Urothelium cell line (cell line): ENCODE measurements around the gene TPGS1.

Experiments used
- DNase-seq: peaks from one replicate; pipeline ENCODE4 v3.0.0; 2011; ENCODE audit warnings: low spot score, mixed read lengths
- FAIRE-seq: peaks from 2 replicates; lab custom pipeline; 2011; peaks lifted over from hg19 to GRCh38; lab: Jason Lieb, UNC

Gene TPGS1, protein sequence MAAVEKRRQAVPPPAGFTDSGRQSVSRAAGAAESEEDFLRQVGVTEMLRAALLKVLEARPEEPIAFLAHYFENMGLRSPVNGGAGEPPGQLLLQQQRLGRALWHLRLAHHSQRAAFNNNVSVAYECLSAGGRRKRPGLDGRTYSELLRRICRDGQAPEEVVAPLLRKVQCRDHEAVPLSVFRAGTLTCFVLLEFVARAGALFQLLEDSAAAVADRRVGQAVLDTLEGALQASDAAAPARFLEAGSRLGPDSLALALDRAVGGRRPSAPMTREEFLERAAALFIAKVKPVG

DNA sequence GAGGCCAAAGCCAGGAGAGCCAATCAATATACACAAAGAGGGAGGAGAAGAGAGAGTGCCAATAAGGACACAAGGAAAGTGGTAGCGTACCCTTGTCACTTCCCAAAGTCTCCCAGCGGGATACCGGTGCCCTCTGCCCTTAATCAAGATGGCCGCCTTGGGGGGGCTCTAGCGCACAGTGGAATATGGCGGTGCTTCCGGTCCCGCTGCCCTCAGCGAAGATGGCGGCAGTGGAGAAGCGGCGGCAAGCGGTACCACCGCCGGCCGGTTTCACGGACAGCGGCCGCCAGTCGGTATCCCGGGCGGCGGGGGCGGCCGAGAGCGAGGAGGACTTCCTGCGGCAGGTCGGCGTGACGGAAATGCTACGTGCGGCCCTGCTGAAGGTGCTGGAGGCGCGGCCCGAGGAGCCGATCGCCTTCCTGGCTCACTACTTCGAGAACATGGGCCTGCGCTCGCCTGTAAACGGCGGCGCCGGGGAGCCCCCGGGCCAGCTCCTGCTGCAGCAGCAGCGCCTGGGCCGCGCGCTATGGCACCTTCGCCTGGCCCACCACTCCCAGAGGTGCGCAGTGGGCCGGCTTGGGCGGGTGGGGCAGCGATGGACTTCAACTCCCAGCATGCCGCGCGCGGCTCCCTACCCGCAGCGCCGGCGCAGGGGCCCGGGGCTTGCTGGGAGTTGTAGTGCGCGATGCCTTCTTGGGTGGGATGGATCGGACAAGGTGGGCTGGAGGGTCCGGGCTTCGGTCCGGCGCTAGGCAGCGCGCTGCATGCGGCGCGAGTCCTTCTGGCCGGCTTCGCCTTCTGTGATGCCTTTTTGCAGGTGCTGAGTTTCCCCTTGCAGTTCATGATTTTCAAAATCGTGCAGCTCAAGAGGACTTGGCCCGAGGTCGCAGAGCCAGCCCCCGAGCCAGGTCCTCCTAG is at the start of gene TPGS1:
Gene TPGS1, plus strand, starts transcription at position 212 of the 918 bp plus-strand sequence. Its CDS starts 10 bp downstream, at position 222.
- FAIRE-seq, result no peak
- peak; percentile 76 for DNase-seq

DNA sequence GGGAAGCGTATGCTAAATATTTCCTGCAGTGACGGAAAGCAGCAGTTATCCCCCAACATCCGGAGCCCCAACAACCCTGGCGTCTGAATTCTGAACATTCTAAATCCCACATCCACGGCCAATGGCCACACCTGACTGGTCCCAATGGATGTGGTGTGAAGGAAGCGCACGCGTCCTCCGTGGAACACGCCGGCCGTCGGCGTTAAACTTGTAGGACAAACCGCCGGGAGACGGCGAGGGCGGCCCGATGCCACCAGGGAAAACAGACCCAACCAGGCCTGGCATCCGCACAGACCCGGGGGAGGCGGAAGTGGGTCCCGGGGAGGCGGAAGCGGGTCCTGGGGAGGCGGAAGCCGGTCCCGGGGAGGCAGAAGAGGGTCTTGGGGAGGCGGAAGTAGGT is 49.7 kb upstream of the TPGS1 start:
- DNase-seq (no peak), FAIRE-seq (no peak)

GRCh38 chr19:458091-459042 is 48.9 kb upstream of the TPGS1 start:
- FAIRE-seq (no peak), DNase-seq (no peak)

DNA sequence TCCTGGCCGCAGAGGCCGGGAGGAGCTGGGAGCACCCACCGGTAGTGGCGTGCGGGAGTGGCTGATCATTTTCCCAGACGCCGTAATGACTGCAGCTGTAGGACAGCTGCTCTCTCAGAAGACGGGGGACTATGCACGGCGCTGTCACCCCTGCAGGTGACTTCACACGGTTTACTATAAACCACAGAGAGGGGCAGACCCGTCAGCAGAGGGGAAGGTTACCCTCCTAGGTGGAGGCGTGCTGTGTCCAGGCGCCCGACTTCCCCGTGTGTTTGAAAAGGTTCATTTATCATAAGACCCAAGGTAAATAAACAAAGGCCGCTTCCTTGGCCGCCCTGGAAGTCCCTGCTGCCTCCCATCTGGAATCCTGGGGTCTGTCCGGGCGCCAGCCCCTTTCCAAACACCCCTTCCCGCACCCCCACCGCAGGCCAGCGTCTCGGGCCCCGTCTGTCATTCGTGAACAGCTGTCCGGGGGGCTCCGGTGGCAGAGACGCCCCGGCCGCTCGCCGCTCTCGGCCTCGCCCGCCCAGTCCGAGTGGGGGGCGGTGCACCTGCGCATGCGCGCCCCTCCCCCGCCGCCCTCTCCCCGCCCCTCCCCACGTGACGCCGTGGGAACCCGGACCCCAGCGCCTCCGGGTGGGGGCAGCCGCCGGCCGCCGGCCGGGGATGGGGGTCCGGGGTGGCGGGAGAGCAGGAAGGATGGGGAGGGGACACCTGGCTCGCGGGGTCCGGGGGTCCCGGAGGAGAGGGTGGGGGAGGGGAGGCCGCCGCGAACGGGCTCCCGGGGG is 47.4 kb upstream of the TPGS1 start:
- DNase-seq, result peak; percentile 86

GRCh38 chr19:460877-461720 is 46.2 kb upstream of the TPGS1 start, which contains the start of gene SHC2:
TSS of gene SHC2 (minus strand) at chr19:461033. CDS start at chr19:460996, 37 bp downstream.
- DNase-seq, result peak; percentile 66
- no peak for FAIRE-seq

More for the DNA sequence above, 47.4 kb upstream of the TPGS1 start:
- no peak for FAIRE-seq

- FAIRE-seq (peak; percentile 35), DNase-seq (peak; percentile 79)
Measured at GRCh38 chr19:461721-462551, 45.4 kb upstream of the TPGS1 start.

- FAIRE-seq, result no peak
- DNase-seq, result no peak
Measured at GRCh38 chr19:463483-464207, 43.7 kb upstream of the TPGS1 start.

- FAIRE-seq, result no peak
Measured at GRCh38 chr19:464208-464545, 43.1 kb upstream of the TPGS1 start.

GRCh38 chr19:465056-465816 is 42.1 kb upstream of the TPGS1 start:
- no peak for FAIRE-seq
- DNase-seq, result no peak

More at GRCh38 chr19:464208-464545, 43.1 kb upstream of the TPGS1 start:
- no peak for DNase-seq

DNA sequence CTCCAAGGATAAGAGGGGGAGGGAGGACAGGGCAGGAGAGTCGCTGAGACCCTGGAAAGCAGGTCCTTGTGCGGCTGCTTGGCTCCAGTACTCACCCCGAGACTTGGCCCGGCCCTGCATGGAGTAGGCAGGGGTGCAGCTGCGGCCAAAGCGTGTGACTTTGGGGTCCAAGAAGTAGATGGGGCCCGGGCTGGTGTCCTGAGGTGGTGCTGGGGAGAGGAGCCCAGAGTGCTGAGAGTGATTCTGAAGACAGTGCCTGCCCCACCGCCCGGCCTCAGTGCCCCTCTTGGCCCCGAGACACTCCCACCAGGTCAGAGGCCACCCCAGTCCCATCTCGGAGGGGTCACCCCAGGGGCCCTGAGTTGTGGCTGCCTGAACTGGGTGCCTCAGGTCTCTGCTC is 39.7 kb upstream of the TPGS1 start:
- FAIRE-seq (no peak), DNase-seq (no peak)

DNA sequence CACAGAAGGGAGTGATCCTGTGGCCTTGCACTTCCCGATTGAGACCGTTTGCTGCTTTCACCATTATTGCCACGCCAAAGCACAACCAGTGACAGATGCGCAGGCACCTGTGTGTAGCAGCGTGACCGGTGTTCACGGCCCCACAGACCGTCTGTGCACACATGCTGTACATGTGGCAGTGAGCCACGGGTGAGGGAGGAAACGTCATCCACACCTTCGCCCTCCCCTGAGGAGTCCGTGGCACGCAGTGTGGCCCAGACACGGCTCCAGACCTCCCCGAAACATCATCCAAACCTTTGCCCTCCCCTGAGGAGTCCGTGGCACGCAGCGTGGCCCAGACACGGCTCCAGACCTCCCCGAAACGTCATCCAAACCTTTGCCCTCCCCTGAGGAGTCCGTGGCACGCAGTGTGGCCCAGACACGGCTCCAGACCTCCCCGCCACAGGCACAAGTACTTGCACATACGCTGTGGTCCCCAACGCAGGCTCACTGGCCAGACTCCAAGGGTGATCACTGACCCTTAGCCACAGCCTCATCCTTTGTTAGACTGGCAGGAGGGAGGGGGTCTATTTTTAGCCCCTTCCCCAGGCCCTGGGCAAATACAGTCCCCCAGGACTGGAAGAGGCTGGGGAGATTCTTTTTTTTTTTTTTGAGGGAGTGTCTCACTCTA is 38.6 kb upstream of the TPGS1 start:
- DNase-seq, result no peak
- no peak for FAIRE-seq

DNA sequence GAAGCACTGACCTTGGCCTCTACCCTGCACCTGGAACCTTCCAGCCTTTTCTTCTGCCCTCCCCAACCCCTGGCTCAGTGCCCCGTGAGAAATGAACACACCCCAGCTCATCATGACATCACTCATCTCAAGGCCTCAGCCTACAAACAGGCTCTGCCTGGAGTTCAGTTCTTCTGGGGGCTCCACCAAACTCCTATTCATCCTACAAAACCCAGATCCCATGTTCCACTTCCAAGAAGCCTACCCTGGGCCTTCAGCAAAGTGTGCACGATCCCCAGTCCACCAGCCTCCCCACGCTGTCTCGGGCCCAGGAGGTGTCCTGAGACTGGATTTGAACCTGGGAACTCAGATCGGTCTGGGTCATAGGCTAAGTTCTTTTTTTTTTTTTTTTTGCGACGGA is 37.5 kb upstream of the TPGS1 start:
- FAIRE-seq, result no peak
- no peak for DNase-seq

DNA sequence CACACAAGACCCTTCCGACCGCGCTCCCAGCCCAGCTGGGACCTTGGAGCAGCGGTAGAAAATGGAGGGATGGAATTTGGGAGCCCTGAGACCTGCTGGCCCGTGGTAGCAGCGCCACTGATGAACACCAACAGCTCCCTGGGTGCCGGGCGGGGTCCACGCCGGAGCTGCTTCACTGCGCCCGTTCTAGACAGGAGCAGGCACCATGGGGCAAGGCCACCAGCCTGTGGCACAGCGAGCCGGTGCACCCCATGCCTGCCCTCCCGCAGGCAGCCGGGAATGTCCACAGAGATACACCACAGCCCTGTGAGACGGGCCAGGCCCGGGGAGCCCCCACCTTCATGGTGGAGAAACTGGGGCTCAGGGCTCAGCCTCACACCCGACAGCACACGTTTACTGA is 36.6 kb upstream of the TPGS1 start:
- FAIRE-seq, result no peak
- no peak for DNase-seq

DNA sequence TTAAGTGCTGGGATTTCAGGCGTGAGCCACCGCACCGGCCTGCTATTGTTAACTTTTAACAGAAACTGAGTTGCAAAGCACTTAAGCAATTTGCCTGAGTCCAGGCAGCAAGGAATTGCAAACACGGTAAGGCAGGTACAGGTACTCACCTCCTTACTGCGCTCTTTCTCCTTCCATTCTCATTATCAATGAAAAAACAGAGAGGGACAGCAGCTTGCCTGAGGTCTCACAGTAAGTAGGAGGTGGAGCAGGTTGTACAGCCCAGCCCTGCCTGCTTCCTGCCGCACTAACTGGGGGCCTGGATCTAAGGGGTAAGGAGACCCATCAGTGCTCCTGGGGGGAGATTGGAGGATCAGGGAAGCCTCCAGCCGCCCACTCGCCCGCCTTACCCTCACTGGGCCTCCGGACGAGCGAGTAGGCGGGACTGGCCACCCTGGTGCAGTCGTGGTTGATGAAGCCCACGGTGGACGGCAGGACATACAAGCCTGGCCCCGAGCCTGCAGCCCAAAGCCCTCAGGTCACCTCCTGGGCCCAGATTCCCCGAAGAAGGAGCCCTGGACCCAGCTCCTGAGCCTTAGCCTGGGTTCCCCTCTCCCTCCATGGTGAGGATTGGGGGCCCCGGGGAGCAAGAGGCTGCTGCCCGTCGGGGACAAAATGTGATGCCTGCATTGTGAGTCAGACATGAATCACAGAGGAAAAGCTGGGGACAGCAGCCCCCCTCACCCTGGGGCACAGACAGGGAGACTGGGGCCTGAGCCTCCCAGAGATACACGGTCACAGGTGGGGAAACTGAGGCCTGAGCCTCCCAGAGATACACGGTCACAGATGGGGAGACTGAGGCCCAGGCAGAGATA is 35.1 kb upstream of the TPGS1 start:
- DNase-seq (no peak), FAIRE-seq (no peak)
